ENCODE results near the gene RPS18. TPM values are rescaled to one million over a fixed set of nuclear protein-coding genes. Genes with fewer than 3 reads are reported as not detected.
A peak's percentile ranks its signal among the peaks of the same experiment; 100 is the strongest.

Gene RPS18
- total RNA-seq, 6 donors from 2014 or later, result 535 to 2,038 (median 1,627) TPM

DNA sequence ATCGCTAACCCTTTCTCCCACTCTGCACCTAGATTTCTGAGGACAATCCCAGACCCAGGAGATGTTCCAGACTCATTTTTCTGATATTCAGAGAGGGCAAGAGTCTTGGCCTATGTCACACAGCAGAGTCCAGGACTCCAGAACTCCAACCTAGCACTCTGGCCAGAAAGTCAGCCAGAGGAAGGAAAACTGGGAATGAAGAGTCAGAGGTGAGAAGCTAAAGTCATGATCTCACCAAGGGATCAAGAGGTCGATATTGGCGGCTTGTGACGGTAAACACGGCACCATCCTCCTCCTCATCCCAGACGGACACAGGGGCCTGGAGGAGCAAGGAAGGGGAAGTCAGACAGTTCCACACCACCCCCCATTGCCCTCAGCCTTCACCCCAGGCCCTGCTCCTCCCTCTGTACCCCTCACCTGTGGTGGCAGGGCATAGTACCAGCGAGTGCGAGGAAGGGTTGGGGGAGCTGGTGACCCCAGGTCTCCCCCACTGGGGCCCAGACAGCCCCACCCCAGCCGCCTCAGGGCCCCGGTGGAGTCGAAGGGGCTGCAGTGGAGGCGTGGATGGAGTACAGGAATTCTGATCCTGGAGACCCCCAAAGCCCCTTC, 25.0 kb downstream of the RPS18 start:
- Histone ChIP-seq H3K27ac (peak overlapping the region; percentile 90 to 97 (median 97)), H3K4me1 (peaks cover 24 to 48% (median 29%) of the 10 kb centered on the region in 4 donors), H3K36me3 (peaks cover 13 to 51% (median 40%) of the 10 kb centered on the region in 4 donors), H3K9me3 (no peaks in the 10 kb centered on the region), H3K4me3 (peak overlapping the region; percentile 16 to 93 (median 80)), H3K27me3 (no peaks in the 10 kb centered on the region)
- ATAC-seq (ENCODE audit: low FRiP score in 2 of 2) (no peak), DNase-seq (no peak)
- WGBS, 2 donors, result 67 to 95% methylated on average over 7 to 12 of the region's 12 CpGs
- no peak for TF ChIP-seq EP300 (IDR thresholded peaks at IDR 0.05)
- TF ChIP-seq, protein P1, sequence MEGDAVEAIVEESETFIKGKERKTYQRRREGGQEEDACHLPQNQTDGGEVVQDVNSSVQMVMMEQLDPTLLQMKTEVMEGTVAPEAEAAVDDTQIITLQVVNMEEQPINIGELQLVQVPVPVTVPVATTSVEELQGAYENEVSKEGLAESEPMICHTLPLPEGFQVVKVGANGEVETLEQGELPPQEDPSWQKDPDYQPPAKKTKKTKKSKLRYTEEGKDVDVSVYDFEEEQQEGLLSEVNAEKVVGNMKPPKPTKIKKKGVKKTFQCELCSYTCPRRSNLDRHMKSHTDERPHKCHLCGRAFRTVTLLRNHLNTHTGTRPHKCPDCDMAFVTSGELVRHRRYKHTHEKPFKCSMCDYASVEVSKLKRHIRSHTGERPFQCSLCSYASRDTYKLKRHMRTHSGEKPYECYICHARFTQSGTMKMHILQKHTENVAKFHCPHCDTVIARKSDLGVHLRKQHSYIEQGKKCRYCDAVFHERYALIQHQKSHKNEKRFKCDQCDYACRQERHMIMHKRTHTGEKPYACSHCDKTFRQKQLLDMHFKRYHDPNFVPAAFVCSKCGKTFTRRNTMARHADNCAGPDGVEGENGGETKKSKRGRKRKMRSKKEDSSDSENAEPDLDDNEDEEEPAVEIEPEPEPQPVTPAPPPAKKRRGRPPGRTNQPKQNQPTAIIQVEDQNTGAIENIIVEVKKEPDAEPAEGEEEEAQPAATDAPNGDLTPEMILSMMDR (IDR thresholded peaks at IDR 0.05), result no peak
- TF ChIP-seq POLR2AphosphoS5 (IDR thresholded peaks at IDR 0.05), result no peak
- no peak for TF ChIP-seq POLR2A (IDR thresholded peaks at IDR 0.05)

DNA sequence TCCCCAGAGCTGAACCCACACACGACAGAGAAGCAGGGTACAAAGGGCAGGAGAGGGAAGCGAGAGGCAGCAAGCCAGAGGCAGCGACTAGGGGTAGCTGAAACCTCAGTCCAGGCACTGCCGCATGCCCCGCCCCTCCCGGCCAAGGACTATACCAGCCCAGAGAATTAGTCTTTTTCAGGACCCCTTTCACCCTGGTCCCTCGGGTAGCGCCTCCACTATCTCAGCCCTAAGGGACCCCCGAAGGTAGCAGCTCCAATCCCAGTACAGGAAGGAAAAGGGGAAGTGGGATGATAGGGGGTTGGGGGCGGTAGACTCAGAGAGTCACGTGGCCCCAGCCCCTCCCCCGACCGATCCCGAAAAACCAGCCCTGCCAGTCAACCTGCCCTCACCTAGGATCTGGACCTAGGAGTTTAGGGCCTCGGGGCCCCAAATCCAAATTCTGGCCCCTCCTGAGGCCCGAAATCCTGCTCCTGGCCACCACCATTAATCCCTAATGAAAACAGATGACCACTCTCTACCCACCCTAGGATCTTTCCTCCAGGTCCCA, 25.6 kb downstream of the RPS18 start:
- ATAC-seq (ENCODE audit: low FRiP score in 2 of 2) (peak; percentile 1 to 45), DNase-seq (peak; percentile 84 to 86)
- Histone ChIP-seq H3K4me3 (peak overlapping the region; percentile 79 to 95 (median 88)), H3K27me3 (no peaks in the 10 kb centered on the region), H3K36me3 (peaks cover 11 to 51% (median 37%) of the 10 kb centered on the region in 4 donors), H3K27ac (peak overlapping the region; percentile 90 to 97 (median 97)), H3K4me1 (peaks cover 24 to 48% (median 29%) of the 10 kb centered on the region in 4 donors), H3K9me3 (no peaks in the 10 kb centered on the region)
- WGBS, 2 donors, result 3 to 17% methylated on average over 12 to 14 of the region's 16 CpGs
- no peak for TF ChIP-seq POLR2AphosphoS5 (IDR thresholded peaks at IDR 0.05)
- TF ChIP-seq EP300 (IDR thresholded peaks at IDR 0.05), result no peak
- TF ChIP-seq, protein P1 (IDR thresholded peaks at IDR 0.05), result no peak
- no peak for TF ChIP-seq POLR2A (IDR thresholded peaks at IDR 0.05)

DNA sequence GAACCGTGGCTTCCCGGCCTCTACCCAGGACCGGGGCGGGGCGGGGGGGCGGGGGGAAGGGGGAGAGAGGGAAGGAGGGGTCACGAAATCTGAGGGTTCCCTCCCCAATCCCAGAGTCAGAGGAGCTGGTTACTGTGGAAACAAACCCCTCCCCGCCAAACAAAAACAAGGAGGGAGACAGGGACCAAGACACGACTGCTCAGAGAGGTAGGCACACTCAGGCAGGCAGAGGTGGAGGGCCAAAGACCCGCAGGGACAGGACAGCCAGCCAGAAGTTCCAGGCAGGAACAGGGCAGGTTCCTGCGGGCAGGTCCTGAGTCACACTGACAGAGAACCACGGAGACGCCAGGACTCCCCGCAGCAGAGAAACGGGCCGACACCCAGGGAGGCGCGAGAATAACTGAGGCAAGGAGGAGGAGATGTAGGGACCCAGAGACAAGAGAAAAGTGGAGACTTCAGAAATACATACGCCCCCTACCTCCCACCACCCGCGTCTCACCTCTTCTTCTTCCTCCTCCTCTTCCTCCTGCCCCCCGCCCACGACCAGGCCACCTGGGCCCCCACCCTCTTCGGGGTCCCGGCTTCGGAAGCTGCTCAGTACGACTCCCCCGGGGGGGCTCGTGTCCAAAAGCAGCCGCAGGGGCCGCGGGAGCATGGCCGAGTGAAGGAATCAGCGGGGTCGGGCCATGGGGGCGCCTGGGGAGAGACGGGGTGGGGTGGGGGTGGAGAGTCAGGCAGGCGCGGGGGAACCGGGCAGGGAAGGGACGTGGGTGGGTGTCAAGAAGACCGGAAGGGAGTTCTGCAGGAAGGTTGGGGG, 26.3 kb downstream of the RPS18 start:
- TF ChIP-seq EP300 (IDR thresholded peaks at IDR 0.05) (no peak), POLR2AphosphoS5 (IDR thresholded peaks at IDR 0.05) (peak; percentile 55 to 80), POLR2A (IDR thresholded peaks at IDR 0.05) (peak in 3 of 4 donors; percentile 28 to 66 (median 56))
- TF ChIP-seq, protein P1 (IDR thresholded peaks at IDR 0.05), result no peak
- peak overlapping the region; percentile 79 to 95 (median 88) for H3K4me3 ChIP-seq
- peaks cover 6 to 51% (median 38%) of the 10 kb centered on the region in 4 donors for H3K36me3 ChIP-seq
- DNase-seq (peak; percentile 84 to 88), ATAC-seq (ENCODE audit: low FRiP score in 2 of 2) (peak; percentile 74 to 84)
- peaks cover 24 to 48% (median 29%) of the 10 kb centered on the region in 4 donors for H3K4me1 ChIP-seq
- H3K9me3 ChIP-seq, result no peaks in the 10 kb centered on the region
- H3K27me3 ChIP-seq, result no peaks in the 10 kb centered on the region
- WGBS, 2 donors, result 1 to 2% methylated on average over 29 to 38 of the region's 42 CpGs
- peak overlapping the region; percentile 90 to 97 (median 97) for H3K27ac ChIP-seq

DNA sequence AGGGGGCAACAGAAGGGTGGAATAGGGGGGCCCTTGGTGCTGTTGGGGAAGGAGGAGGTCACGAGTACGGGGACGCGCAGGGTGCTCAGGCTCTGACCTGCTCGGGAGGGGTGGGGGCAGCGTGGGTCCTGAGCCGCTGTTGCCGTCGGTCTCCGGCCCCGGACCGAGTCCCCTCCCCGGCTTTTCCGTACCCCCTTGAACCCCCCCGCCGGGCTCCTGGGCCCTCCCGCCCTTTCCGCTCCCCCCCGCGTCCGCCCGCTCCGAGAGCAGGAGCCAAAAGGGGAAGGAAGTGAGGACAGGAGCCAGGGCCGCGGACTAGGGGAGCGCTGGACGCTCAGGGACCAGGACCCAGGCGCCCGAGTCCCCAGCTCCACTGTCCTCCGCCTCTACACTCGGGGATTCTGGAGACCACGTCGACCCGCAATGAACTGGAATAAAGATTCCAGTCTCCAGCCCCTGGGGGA, 26.9 kb downstream of the RPS18 start, which contains the start of gene RGL2:
Gene RGL2 (minus strand): TSS at position 170 of the 464 bp plus-strand sequence. CDS start 332 bp downstream, outside the sequence.
- ATAC-seq (ENCODE audit: low FRiP score in 2 of 2) (peak; percentile 83 to 91), DNase-seq (peak; percentile 89 to 95)
- H3K9me3 ChIP-seq, result no peaks in the 10 kb centered on the region
- peak in 2 of 4 donors; percentile 16 to 40 for TF ChIP-seq POLR2A (IDR thresholded peaks at IDR 0.05)
- no peak for TF ChIP-seq EP300 (IDR thresholded peaks at IDR 0.05)
- TF ChIP-seq, protein P1 (IDR thresholded peaks at IDR 0.05), result no peak
- no peak for TF ChIP-seq POLR2AphosphoS5 (IDR thresholded peaks at IDR 0.05)
- H3K36me3 ChIP-seq, result peaks cover 4 to 51% (median 38%) of the 10 kb centered on the region in 4 donors
- 0 to 1% methylated on average over 4 to 31 of the region's 34 CpGs for WGBS, 2 donors
- H3K27ac ChIP-seq, result peak within 1 kb of the TSS; percentile 90 to 97 (median 97)
- no peaks in the 10 kb centered on the region for H3K27me3 ChIP-seq
- peak within 1 kb of the TSS; percentile 79 to 95 (median 88) for H3K4me3 ChIP-seq
- H3K4me1 ChIP-seq, result peaks cover 24 to 51% (median 29%) of the 10 kb centered on the region in 4 donors
